CD4-positive, alpha-beta T cell (primary cell): ENCODE data around the gene TTBK1. TPM values are rescaled to one million over a fixed set of nuclear protein-coding genes. Genes with fewer than 3 reads are reported as not detected.

Experiments used
- ATAC-seq: fragments of 200-7000 bp; cut with Tn5 transposase; one replicate; pipeline ENCODE4 v1.10.0; 2022; ENCODE audit warnings: mild to moderate bottlenecking; ENCODE audit not compliant: poor library complexity
- CTCF ChIA-PET: fragments of 350-600 bp; sonication (Branson Sonifier 250); formaldehyde crosslinking; loops from one replicate; lab custom pipeline; 2021; ENCODE audit warnings: antibody characterized with exemption, inconsistent platforms; lab: Charles Lee
- POLR2A ChIA-PET: fragments of 350-600 bp; sonication (Branson Sonifier 250); formaldehyde crosslinking; loops from one replicate; lab custom pipeline; 2021; ENCODE audit warnings: antibody characterized with exemption, inconsistent platforms; lab: Charles Lee
- DNase-seq, 14 experiments: peaks; one replicate each; pipeline ENCODE4 v3.0.0-alpha.2; 2013 to 2020; ENCODE audit warnings: mixed read lengths in 2 of 14
- H3K27ac ChIP-seq, 2 donors: one replicate each; pipeline versions ENCODE4 v1.5.1 to v1.7.0; 2013; ENCODE audit warnings: low read length in 2 of 2, low read depth in 1 of 2, mild to moderate bottlenecking in 1 of 2
- H3K27me3 ChIP-seq, 2 experiments: 1 replicate in 1 of 2; 2 replicates in 1 of 2; pipeline versions ENCODE4 v1.6.1 to v1.7.0; 2013; ENCODE audit warnings: low read length in 2 of 2, control low read depth in 1 of 2, mild to moderate bottlenecking in 1 of 2, moderate library complexity in 1 of 2; ENCODE audit not compliant: insufficient read depth in 2 of 2, control insufficient read depth in 1 of 2
- H3K36me3 ChIP-seq: one replicate; pipeline ENCODE4 v1.6.1; 2013; ENCODE audit warnings: low read length, control low read depth; ENCODE audit not compliant: insufficient read depth
- H3K4me1 ChIP-seq: one replicate; pipeline ENCODE4 v1.6.1; 2013; ENCODE audit warnings: low read length, control low read depth; ENCODE audit not compliant: insufficient read depth
- H3K4me3 ChIP-seq: one replicate; pipeline ENCODE4 v1.5.1; 2013; ENCODE audit warnings: mild to moderate bottlenecking, low read length, moderate library complexity
- H3K9me3 ChIP-seq, 2 experiments: 1 replicate in 1 of 2; 2 replicates in 1 of 2; pipeline versions ENCODE4 v1.6.1 to v1.7.0; 2013; ENCODE audit warnings: low read length in 2 of 2, mild to moderate bottlenecking in 2 of 2, control low read depth in 1 of 2, moderate library complexity in 1 of 2; ENCODE audit not compliant: control insufficient read depth in 1 of 2, insufficient read depth in 1 of 2
- H3K27ac Mint-ChIP-seq: one replicate; pipeline ENCODE4 v1.8.0; 2020; ENCODE audit warnings: mixed read lengths
- H3K27me3 Mint-ChIP-seq: one replicate; pipeline ENCODE4 v1.8.0; 2021; ENCODE audit warnings: mixed read lengths
- H3K36me3 Mint-ChIP-seq: one replicate; pipeline ENCODE4 v1.8.0; 2021; ENCODE audit warnings: low read depth, mixed read lengths
- H3K4me1 Mint-ChIP-seq: one replicate; pipeline ENCODE4 v1.8.0; 2021; ENCODE audit warnings: low read depth, mixed read lengths
- H3K4me3 Mint-ChIP-seq: one replicate; pipeline ENCODE4 v1.8.0; 2020; ENCODE audit warnings: mild to moderate bottlenecking, mixed read lengths
- H3K9me3 Mint-ChIP-seq: one replicate; pipeline ENCODE4 v1.8.0; 2020; ENCODE audit warnings: mixed read lengths
- intact Hi-C, 2 experiments: fragments of 100-400 bp; cut with DNase I in 1 of 2; cut with micrococcal nuclease in 1 of 2; formaldehyde crosslinking; loops; one replicate each; pipeline versions ENCODE4 v1.15.1 to v1.9.0; 2023 to 2025; cut with DNase I, micrococcal nuclease
- total RNA-seq, 174 experiments: library from RNA in 2 of 174; stranded (reverse) in 2 of 174; gene quantifications; one replicate each; pipeline ENCODE4 v1.2.3 and lab custom pipeline; 2021 to 2026
- TF ChIP-seq, protein P1 (sequence below): fragments of 200-600 bp; IDR thresholded peaks from one replicate; pipeline ENCODE4 v1.8.0; 2022; ENCODE audit warnings: antibody characterized with exemption, mild to moderate bottlenecking

Gene TTBK1
- total RNA-seq, 2 experiments from 2014 or later, result not detected

DNA sequence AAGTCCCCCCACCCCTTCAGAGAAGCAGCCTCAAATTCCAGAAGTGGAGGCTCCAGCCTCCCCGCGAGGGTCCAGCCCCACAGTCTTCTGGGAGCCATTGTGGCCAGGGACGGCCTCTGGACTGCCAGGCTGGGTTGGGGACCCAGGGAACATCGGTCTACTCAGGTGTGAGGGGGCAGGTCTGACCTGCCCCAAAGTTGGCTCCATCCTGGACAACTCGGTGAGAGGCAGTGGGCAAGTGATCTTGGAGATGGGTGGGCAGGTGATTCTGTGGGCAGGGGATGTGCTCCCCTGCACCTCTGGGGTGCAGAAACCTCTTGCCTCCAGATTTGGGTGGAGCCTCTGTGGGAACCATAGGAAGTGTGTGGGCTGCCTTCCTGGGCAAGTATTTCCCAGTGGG lies 42.6 kb downstream of the TTBK1 start:
- Histone ChIP-seq H3K4me1 (no peaks in the 10 kb centered on the region), H3K9me3 (no peaks in the 10 kb centered on the region), H3K4me3 (no peak overlapping the region), H3K36me3 (no peaks in the 10 kb centered on the region), H3K27me3 (peaks cover 9 to 13% of the 10 kb centered on the region in 2 experiments), H3K27ac (no peak overlapping the region)
- ChIA-PET CTCF (no interaction called here), POLR2A (no interaction called here)
- H3K27ac Mint-ChIP-seq, result no peak overlapping the region
- no peak for ATAC-seq
- intact Hi-C loops, result no loop called here
- peaks cover 41% of the 10 kb centered on the region for H3K27me3 Mint-ChIP-seq
- no peaks in the 10 kb centered on the region for H3K9me3 Mint-ChIP-seq
- TF ChIP-seq, protein P1, sequence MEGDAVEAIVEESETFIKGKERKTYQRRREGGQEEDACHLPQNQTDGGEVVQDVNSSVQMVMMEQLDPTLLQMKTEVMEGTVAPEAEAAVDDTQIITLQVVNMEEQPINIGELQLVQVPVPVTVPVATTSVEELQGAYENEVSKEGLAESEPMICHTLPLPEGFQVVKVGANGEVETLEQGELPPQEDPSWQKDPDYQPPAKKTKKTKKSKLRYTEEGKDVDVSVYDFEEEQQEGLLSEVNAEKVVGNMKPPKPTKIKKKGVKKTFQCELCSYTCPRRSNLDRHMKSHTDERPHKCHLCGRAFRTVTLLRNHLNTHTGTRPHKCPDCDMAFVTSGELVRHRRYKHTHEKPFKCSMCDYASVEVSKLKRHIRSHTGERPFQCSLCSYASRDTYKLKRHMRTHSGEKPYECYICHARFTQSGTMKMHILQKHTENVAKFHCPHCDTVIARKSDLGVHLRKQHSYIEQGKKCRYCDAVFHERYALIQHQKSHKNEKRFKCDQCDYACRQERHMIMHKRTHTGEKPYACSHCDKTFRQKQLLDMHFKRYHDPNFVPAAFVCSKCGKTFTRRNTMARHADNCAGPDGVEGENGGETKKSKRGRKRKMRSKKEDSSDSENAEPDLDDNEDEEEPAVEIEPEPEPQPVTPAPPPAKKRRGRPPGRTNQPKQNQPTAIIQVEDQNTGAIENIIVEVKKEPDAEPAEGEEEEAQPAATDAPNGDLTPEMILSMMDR, result no peak
- no peaks in the 10 kb centered on the region for H3K36me3 Mint-ChIP-seq
- H3K4me1 Mint-ChIP-seq, result no peaks in the 10 kb centered on the region
- no peak for DNase-seq
- no peak overlapping the region for H3K4me3 Mint-ChIP-seq

DNA sequence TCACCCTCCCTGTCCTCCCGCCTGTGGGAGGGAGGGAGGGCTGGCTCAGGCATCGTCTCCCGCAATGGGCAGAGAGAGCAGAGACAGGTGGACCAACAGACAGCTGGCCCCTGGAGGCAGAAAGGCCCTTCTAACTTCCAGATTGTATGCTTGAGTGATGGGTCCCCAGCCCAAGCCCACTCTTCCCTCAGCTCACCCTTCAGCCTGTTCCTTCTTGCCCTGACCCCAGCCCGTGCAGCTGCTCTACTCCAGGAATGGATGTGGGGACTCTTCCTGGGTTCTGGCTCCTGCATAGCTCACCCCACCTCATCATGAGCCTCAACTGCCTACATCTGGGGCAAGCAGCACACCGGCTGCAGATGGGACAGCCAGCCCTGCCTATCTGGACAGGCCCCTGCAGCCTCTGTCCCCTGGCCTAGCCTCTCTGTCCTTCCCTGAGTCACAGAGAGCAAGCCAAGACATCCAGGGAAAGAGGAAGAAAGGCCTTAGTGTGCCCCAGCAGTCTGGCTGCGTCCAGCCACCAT lies 43.2 kb downstream of the TTBK1 start:
- no peaks in the 10 kb centered on the region for H3K36me3 ChIP-seq
- no peaks in the 10 kb centered on the region for H3K9me3 Mint-ChIP-seq
- no peak for DNase-seq
- TF ChIP-seq, protein P1, result no peak
- no peak overlapping the region for H3K4me3 Mint-ChIP-seq
- no peak overlapping the region for H3K27ac Mint-ChIP-seq
- H3K4me1 ChIP-seq, result no peaks in the 10 kb centered on the region
- peaks cover 9 to 13% of the 10 kb centered on the region in 2 experiments for H3K27me3 ChIP-seq
- intact Hi-C loops, result no loop called here
- H3K27me3 Mint-ChIP-seq, result peaks cover 37% of the 10 kb centered on the region
- no peaks in the 10 kb centered on the region for H3K9me3 ChIP-seq
- no peak overlapping the region for H3K4me3 ChIP-seq
- ChIA-PET CTCF (no interaction called here), POLR2A (interaction anchor here (1.5 kb wide), 1 partner anchor 83 kb away, joined by 3 read pairs; the partner anchor contains the start of gene ZNF318)
- no peak overlapping the region for H3K27ac ChIP-seq
- no peaks in the 10 kb centered on the region for H3K4me1 Mint-ChIP-seq
- H3K36me3 Mint-ChIP-seq, result no peaks in the 10 kb centered on the region
- no peak for ATAC-seq

DNA sequence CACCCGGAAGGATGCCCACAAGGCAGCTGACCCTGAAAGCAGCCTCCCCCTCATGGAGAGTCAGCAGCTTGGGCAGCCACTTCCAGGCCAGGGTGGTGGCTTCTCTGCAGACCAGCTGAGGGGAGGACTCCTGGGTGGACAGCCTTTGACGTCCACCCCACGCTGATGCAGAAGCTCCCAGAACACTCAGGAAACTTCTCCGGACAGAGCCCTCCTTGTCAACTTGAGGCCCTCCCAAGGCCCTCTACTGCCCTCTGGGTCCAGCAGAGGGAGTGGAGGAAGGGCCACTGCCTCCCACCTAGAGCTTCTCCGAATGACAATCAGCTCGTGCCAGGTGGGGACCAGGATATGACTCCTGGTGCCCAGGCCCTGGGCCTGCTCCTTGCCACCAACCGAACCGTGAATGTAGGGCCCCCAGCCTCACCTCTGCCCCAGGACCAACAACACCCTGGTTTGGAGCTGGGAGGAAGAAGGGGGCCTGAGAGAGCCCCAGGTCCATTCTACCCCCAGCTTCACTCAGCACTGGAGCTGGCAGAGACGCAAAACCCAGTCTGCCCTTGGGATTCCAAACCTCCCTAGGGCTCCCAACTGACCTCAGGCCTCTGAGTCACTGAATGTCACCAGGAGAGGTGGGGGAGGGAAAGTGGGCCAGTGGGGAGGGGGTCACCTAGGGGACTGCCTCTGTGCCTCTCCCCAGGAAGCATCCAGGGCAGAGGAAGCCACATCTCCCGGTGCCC lies 43.9 kb downstream of the TTBK1 start:
- Mint-ChIP-seq H3K27ac (no peak overlapping the region), H3K36me3 (no peaks in the 10 kb centered on the region), H3K27me3 (peaks cover 30% of the 10 kb centered on the region), H3K9me3 (no peaks in the 10 kb centered on the region), H3K4me1 (no peaks in the 10 kb centered on the region), H3K4me3 (no peak overlapping the region)
- ChIA-PET CTCF (no interaction called here), POLR2A (interaction anchor here (1.5 kb wide), 1 partner anchor 83 kb away, joined by 3 read pairs; the partner anchor contains the start of gene ZNF318)
- ATAC-seq, result no peak
- Histone ChIP-seq H3K27ac (no peak overlapping the region), H3K4me3 (no peak overlapping the region), H3K4me1 (no peaks in the 10 kb centered on the region), H3K36me3 (no peaks in the 10 kb centered on the region), H3K9me3 (no peaks in the 10 kb centered on the region), H3K27me3 (peaks cover 9 to 13% of the 10 kb centered on the region in 2 experiments)
- no peak for DNase-seq
- TF ChIP-seq, protein P1, result no peak
- intact Hi-C loops, result no loop called here
